Calu3 (cell line): Measurements from ENCODE around the gene NPHP1. TPM values are rescaled to one million over a fixed set of nuclear protein-coding genes. Genes with fewer than 3 reads are reported as not detected.
"Not testable (repeated sequence)": the region's sequence is repeated elsewhere in the genome, so short reads cannot be mapped to it uniquely, and the experiment has no call there.

Experiments used
- BruUV-seq: library from RNA; stranded (reverse); fragments of 400-500 nt; replicated peaks from 2 replicates; lab custom pipeline; 2021; lab: Mats Ljungman, UMichigan
- CTCF ChIA-PET: fragments of 300-600 bp; sonication (Branson Sonifier 250); formaldehyde crosslinking; loops from one replicate; lab custom pipeline; 2022; ENCODE audit warnings: antibody characterized with exemption; lab: Charles Lee
- DNase-seq: peaks from one replicate; pipeline ENCODE4 v3.0.0; 2022
- H3K27ac Mint-ChIP-seq: one replicate; pipeline ENCODE4 v1.8.0; 2022; ENCODE audit warnings: mixed read lengths; ENCODE audit not compliant: unreplicated experiment
- H3K27me3 Mint-ChIP-seq: one replicate; pipeline ENCODE4 v1.8.0; 2022; ENCODE audit warnings: mixed read lengths; ENCODE audit not compliant: unreplicated experiment
- H3K36me3 Mint-ChIP-seq: one replicate; pipeline ENCODE4 v1.8.0; 2022; ENCODE audit warnings: mild to moderate bottlenecking, moderate library complexity, mixed read lengths; ENCODE audit not compliant: insufficient read depth, unreplicated experiment
- H3K4me1 Mint-ChIP-seq: one replicate; pipeline ENCODE4 v1.8.0; 2022; ENCODE audit warnings: mild to moderate bottlenecking, low read depth, mixed read lengths; ENCODE audit not compliant: unreplicated experiment
- H3K4me3 Mint-ChIP-seq: one replicate; pipeline ENCODE4 v1.8.0; 2022; ENCODE audit warnings: mild to moderate bottlenecking, low read depth, moderate library complexity, mixed read lengths; ENCODE audit not compliant: unreplicated experiment
- H3K9me3 Mint-ChIP-seq: one replicate; pipeline ENCODE4 v1.8.0; 2022; ENCODE audit warnings: low read depth, mixed read lengths; ENCODE audit not compliant: unreplicated experiment
- intact Hi-C: fragments of 100-400 bp; cut with micrococcal nuclease; formaldehyde crosslinking; loops from one replicate; pipeline ENCODE4 v1.10.0; 2022; ENCODE audit not compliant: unreplicated experiment
- total RNA-seq: library from RNA; stranded (reverse); gene quantifications from 2 replicates; pipeline ENCODE4 v1.2.3, GENCODE V29; 2022
- TF ChIP-seq, protein P1 (sequence below): fragments of 200-600 bp; IDR thresholded peaks from one replicate; pipeline ENCODE4 v1.8.0; 2022; ENCODE audit warnings: antibody characterized with exemption; ENCODE audit not compliant: unreplicated experiment

NPHP1 gene
- total RNA-seq, 1 experiment from 2014 or later, result 6.4 TPM

DNA sequence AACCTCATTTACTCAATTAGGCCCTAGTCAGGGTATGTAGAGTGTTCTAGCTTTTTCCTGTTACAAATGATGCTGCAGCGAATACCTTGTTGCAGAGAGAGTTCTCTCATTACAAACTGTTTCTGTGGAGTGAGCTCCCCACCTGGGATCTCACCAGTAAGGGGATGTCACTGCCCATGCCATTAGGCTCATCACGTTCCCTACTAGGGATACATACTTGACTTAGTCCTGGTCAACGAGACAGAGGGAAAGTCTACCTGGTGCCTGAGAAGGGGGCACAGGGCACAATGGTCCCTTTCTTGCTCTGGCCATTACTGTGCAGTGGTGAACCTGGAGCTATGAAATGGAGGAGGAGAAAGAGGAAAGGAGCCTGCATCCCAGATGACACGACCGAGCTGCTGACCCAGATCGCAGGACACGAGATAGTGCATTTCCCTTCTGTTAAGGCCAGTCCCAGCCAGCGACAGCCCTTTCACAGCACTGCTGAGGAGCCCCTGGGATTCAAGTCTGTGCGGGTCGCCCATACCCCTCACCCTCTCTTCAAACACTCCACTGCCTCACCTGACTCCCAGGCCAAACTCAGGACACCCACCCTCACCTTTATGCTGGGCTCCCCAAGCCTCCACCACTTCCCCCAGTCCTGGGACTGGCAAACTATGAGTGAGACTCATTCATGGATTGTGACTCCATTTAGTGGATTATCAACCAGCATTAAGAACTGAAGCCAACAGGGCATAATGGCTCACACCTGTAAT, 105.2 kb downstream of the NPHP1 start:
- no peaks in the 10 kb centered on the region for H3K9me3 Mint-ChIP-seq
- H3K4me3 Mint-ChIP-seq, result no peak overlapping the region
- DNase-seq, result no peak
- CTCF ChIA-PET, result no interaction called here
- intact Hi-C loops, result no loop called here
- H3K27ac Mint-ChIP-seq, result peak overlapping the region; percentile 100
- H3K36me3 Mint-ChIP-seq, result peaks cover 24% of the 10 kb centered on the region
- H3K27me3 Mint-ChIP-seq, result no peaks in the 10 kb centered on the region
- TF ChIP-seq, protein P1, sequence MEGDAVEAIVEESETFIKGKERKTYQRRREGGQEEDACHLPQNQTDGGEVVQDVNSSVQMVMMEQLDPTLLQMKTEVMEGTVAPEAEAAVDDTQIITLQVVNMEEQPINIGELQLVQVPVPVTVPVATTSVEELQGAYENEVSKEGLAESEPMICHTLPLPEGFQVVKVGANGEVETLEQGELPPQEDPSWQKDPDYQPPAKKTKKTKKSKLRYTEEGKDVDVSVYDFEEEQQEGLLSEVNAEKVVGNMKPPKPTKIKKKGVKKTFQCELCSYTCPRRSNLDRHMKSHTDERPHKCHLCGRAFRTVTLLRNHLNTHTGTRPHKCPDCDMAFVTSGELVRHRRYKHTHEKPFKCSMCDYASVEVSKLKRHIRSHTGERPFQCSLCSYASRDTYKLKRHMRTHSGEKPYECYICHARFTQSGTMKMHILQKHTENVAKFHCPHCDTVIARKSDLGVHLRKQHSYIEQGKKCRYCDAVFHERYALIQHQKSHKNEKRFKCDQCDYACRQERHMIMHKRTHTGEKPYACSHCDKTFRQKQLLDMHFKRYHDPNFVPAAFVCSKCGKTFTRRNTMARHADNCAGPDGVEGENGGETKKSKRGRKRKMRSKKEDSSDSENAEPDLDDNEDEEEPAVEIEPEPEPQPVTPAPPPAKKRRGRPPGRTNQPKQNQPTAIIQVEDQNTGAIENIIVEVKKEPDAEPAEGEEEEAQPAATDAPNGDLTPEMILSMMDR, result no peak
- H3K4me1 Mint-ChIP-seq, result peaks cover 76% of the 10 kb centered on the region
- no TSS peak for BruUV-seq

GRCh38 chr2:110099038-110099425, 105.8 kb downstream of the NPHP1 start:
- TF ChIP-seq, protein P1, result no peak
- intact Hi-C loops, result no loop called here
- H3K4me1 Mint-ChIP-seq, result peaks cover 70% of the 10 kb centered on the region
- H3K27ac Mint-ChIP-seq, result no peak overlapping the region
- CTCF ChIA-PET, result no interaction called here
- no peaks in the 10 kb centered on the region for H3K9me3 Mint-ChIP-seq
- no peaks in the 10 kb centered on the region for H3K27me3 Mint-ChIP-seq
- BruUV-seq, result no TSS peak
- H3K36me3 Mint-ChIP-seq, result peaks cover 24% of the 10 kb centered on the region
- no peak overlapping the region for H3K4me3 Mint-ChIP-seq
- DNase-seq, result no peak

GRCh38 chr2:110097506-110098220, 107.2 kb downstream of the NPHP1 start:
- intact Hi-C loops, result no loop called here

GRCh38 chr2:110095994-110096633, 108.7 kb downstream of the NPHP1 start:
- Mint-ChIP-seq H3K27me3 (no peaks in the 10 kb centered on the region), H3K4me1 (peaks cover 43% of the 10 kb centered on the region), H3K36me3 (peaks cover 2% of the 10 kb centered on the region), H3K27ac (no peak overlapping the region), H3K4me3 (no peak overlapping the region), H3K9me3 (no peaks in the 10 kb centered on the region)
- intact Hi-C loops, result no loop called here
- CTCF ChIA-PET, result no interaction called here
- BruUV-seq, result no TSS peak
- no peak for DNase-seq
- TF ChIP-seq, protein P1, result no peak

More at GRCh38 chr2:110097506-110098220, 107.2 kb downstream of the NPHP1 start:
- Mint-ChIP-seq H3K27ac (no peak overlapping the region), H3K27me3 (no peaks in the 10 kb centered on the region), H3K4me3 (no peak overlapping the region), H3K36me3 (peaks cover 18% of the 10 kb centered on the region), H3K9me3 (no peaks in the 10 kb centered on the region), H3K4me1 (peaks cover 59% of the 10 kb centered on the region)
- TF ChIP-seq, protein P1, result no peak
- peak; percentile 49 for DNase-seq
- no TSS peak for BruUV-seq
- CTCF ChIA-PET, result no interaction called here

- H3K9me3 Mint-ChIP-seq, BruUV-seq, H3K27ac Mint-ChIP-seq: not testable (repeated sequence)
These were observed 109.8 kb downstream of the NPHP1 start for GRCh38 chr2:110094884-110095534.

GRCh38 chr2:110093924-110094323, 110.9 kb downstream of the NPHP1 start:
- CTCF ChIA-PET, H3K27me3 Mint-ChIP-seq, H3K4me3 Mint-ChIP-seq, BruUV-seq, H3K27ac Mint-ChIP-seq, DNase-seq, intact Hi-C loops, H3K36me3 Mint-ChIP-seq, H3K9me3 Mint-ChIP-seq: not testable (repeated sequence)
- H3K4me1 Mint-ChIP-seq, result peaks cover 22% of the 10 kb centered on the region

More at GRCh38 chr2:110094884-110095534, 109.8 kb downstream of the NPHP1 start:
- CTCF ChIA-PET, DNase-seq, H3K27me3 Mint-ChIP-seq, H3K4me3 Mint-ChIP-seq, intact Hi-C loops, H3K36me3 Mint-ChIP-seq: not testable (repeated sequence)
- H3K4me1 Mint-ChIP-seq, result peaks cover 32% of the 10 kb centered on the region
